Loucy (cell line): ENCODE measurements around the gene ERCC6L2.

ENCODE experiments used
- H2AFZ ChIP-seq: fragments of 200-600 bp; sonication (generic); 2 replicates; pipeline ENCODE4 v1.6.0; 2016; ENCODE audit warnings: antibody characterized with exemption, mild to moderate bottlenecking, low read length, moderate library complexity
- H3F3A ChIP-seq: fragments of 200-600 bp; 2 replicates; pipeline ENCODE4 v1.6.0; 2016; ENCODE audit warnings: antibody characterized with exemption, low read depth, mild to moderate bottlenecking
- H3K27me3 ChIP-seq: fragments of 200-600 bp; sonication (generic); 2 replicates; pipeline ENCODE4 v1.6.1; 2014; ENCODE audit warnings: low read length, mild to moderate bottlenecking; ENCODE audit not compliant: insufficient read depth, poor library complexity, severe bottlenecking
- H3K36me3 ChIP-seq: fragments of 200-600 bp; sonication (generic); 2 replicates; pipeline ENCODE4 v1.6.1; 2016; ENCODE audit warnings: low read length; ENCODE audit not compliant: insufficient read depth
- H3K4me1 ChIP-seq: fragments of 200-600 bp; sonication (generic); 2 replicates; pipeline ENCODE4 v1.5.1; 2014; ENCODE audit warnings: low read length, mild to moderate bottlenecking; ENCODE audit not compliant: insufficient read depth, poor library complexity, severe bottlenecking
- H3K4me2 ChIP-seq: fragments of 200-600 bp; sonication (generic); 2 replicates; pipeline ENCODE4 v1.6.0; 2014; ENCODE audit warnings: antibody characterized with exemption, low read length, low read depth, mild to moderate bottlenecking; ENCODE audit not compliant: poor library complexity, severe bottlenecking
- H3K4me3 ChIP-seq: fragments of 200-600 bp; sonication (generic); 2 replicates; pipeline ENCODE4 v1.5.1; 2014; ENCODE audit warnings: low read length, mild to moderate bottlenecking, mixed read lengths; ENCODE audit not compliant: poor library complexity, severe bottlenecking
- H3K79me2 ChIP-seq: fragments of 200-600 bp; sonication (generic); 2 replicates; pipeline ENCODE4 v1.6.1; 2014; ENCODE audit warnings: low read length; ENCODE audit not compliant: insufficient read depth
- H3K9ac ChIP-seq: fragments of 200-600 bp; sonication (generic); 2 replicates; pipeline ENCODE4 v1.6.0; 2014; ENCODE audit warnings: mild to moderate bottlenecking, low read depth, low read length, moderate library complexity; ENCODE audit not compliant: poor library complexity, severe bottlenecking
- H3K9me2 ChIP-seq: fragments of 200-600 bp; sonication (generic); replicated peaks from 2 replicates; pipeline ENCODE4 v1.6.1; 2016; ENCODE audit warnings: low read depth, low read length, mixed read lengths
- H3K9me3 ChIP-seq: fragments of 200-600 bp; sonication (generic); 2 replicates; pipeline ENCODE4 v1.6.1; 2014; ENCODE audit warnings: mild to moderate bottlenecking, antibody characterized with exemption, low read length, low read depth; ENCODE audit not compliant: insufficient read depth
- H4K20me1 ChIP-seq: fragments of 200-600 bp; sonication (generic); 2 replicates; pipeline ENCODE4 v1.6.0; 2014; ENCODE audit warnings: antibody characterized with exemption, low read length, mild to moderate bottlenecking; ENCODE audit not compliant: insufficient read depth, poor library complexity, severe bottlenecking
- EZH2phosphoT487 ChIP-seq: fragments of 200-600 bp; IDR thresholded peaks from 2 replicates; pipeline ENCODE4 v1.6.1; 2018; ENCODE audit warnings: antibody characterized with exemption, mild to moderate bottlenecking, moderate library complexity, borderline replicate concordance
- TF ChIP-seq, protein P1 (sequence below): fragments of 200-600 bp; sonication (generic); conservative IDR thresholded peaks from 2 replicates; pipeline ENCODE4 v1.5.1; 2014; ENCODE audit warnings: mild to moderate bottlenecking, antibody characterized with exemption, low read length

ERCC6L2 gene

DNA sequence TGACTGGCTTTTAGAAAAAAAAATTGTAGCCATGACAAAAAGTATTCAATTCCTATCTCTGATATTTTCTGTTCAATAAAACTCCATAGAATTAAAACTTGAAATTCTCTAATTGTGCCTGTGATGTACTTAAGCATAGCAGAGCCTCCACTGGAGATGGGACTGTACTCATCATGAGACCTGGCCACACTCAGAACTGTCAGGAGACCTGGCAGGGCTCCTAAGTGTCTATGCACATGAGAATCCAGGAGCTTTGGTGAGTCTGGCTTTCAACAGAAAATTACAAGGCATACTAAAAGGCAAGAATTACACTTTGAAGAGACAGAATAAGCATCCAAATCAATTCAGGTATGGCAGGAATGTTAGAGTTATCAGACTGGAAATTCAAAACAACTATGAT, 26.7 kb upstream of the ERCC6L2 start:
- no peak overlapping the region for H3K4me3 ChIP-seq

DNA sequence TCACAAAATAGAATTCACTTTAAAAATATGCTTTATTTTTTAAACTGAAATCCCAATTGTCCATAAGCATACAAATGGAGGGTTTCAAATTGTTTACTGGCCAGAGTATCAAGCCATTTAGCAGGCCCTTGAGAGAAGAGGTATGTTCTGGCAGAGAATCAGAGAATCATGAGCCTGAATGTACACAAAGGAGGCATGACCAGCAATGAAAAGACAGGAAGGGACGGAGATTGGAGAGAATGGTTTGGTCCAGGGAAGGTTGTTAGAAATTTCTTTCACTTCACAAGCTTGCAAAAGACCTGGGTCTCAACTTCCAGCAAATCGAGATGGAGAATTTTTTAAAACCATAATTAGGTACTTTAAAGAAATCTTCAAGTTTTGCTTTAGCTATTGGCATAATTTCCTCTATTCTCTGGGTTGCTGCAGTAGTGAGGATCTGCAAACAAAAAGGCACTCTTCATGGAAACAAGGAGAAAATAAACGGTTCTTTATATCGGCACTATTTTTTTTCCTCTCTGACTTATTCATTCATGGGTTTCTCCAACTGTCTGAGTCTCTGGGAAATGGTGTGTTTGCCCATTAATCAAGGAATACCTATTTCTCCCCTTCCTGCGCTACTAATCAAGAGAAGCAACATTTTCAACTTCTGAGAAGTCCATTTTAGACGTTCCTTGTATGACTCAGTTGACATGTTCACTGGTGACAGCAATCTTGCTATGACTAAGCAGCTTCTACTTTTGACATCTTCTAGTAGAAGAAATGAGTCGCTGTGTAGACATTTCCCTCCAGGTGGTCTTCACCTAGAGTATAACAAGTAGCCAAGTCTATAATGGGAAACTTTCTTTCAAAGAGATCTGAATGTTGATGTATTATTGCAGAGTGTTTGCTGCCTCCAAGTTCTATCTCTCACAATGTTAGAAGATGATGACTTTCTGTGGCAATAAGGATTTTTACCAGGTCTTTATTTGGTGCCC, 23.1 kb upstream of the ERCC6L2 start:
- H3K9ac ChIP-seq = no peak overlapping the region
- 0 out of 2 replicates have a peak, but pooled peaks cover 3% of the 10 kb centered on the region for H3K9me3 ChIP-seq
- TF ChIP-seq, protein P1, sequence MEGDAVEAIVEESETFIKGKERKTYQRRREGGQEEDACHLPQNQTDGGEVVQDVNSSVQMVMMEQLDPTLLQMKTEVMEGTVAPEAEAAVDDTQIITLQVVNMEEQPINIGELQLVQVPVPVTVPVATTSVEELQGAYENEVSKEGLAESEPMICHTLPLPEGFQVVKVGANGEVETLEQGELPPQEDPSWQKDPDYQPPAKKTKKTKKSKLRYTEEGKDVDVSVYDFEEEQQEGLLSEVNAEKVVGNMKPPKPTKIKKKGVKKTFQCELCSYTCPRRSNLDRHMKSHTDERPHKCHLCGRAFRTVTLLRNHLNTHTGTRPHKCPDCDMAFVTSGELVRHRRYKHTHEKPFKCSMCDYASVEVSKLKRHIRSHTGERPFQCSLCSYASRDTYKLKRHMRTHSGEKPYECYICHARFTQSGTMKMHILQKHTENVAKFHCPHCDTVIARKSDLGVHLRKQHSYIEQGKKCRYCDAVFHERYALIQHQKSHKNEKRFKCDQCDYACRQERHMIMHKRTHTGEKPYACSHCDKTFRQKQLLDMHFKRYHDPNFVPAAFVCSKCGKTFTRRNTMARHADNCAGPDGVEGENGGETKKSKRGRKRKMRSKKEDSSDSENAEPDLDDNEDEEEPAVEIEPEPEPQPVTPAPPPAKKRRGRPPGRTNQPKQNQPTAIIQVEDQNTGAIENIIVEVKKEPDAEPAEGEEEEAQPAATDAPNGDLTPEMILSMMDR = no peak
- no peak for TF ChIP-seq EZH2phosphoT487
- H3K4me3 ChIP-seq = no peak overlapping the region
- peaks cover 6% of the 10 kb centered on the region; the same call in 1 of the 2 replicates for H3K36me3 ChIP-seq
- H3K9me2 ChIP-seq = no peaks in the 10 kb centered on the region
- H3F3A ChIP-seq = no peaks in the 10 kb centered on the region
- peaks cover 12% of the 10 kb centered on the region for H3K4me1 ChIP-seq
- no peaks in the 10 kb centered on the region for H3K27me3 ChIP-seq
- H2AFZ ChIP-seq = no peak overlapping the region
- no peak overlapping the region for H3K4me2 ChIP-seq
- H3K79me2 ChIP-seq = no peaks in the 10 kb centered on the region
- no peaks in the 10 kb centered on the region for H4K20me1 ChIP-seq

More for the DNA sequence above, 26.7 kb upstream of the ERCC6L2 start:
- Histone ChIP-seq H3K9me3 (0 out of 2 replicates have a peak, but pooled peaks cover 3% of the 10 kb centered on the region), H3K79me2 (no peaks in the 10 kb centered on the region), H4K20me1 (no peaks in the 10 kb centered on the region), H3K9ac (no peak overlapping the region), H3K27me3 (no peaks in the 10 kb centered on the region), H2AFZ (no peak overlapping the region), H3K9me2 (no peaks in the 10 kb centered on the region), H3K4me1 (no peaks in the 10 kb centered on the region), H3K36me3 (peaks cover 6% of the 10 kb centered on the region; the same call in 1 of the 2 replicates), H3F3A (no peaks in the 10 kb centered on the region), H3K4me2 (no peak overlapping the region)
- TF ChIP-seq, protein P1 = no peak
- TF ChIP-seq EZH2phosphoT487 = no peak

DNA sequence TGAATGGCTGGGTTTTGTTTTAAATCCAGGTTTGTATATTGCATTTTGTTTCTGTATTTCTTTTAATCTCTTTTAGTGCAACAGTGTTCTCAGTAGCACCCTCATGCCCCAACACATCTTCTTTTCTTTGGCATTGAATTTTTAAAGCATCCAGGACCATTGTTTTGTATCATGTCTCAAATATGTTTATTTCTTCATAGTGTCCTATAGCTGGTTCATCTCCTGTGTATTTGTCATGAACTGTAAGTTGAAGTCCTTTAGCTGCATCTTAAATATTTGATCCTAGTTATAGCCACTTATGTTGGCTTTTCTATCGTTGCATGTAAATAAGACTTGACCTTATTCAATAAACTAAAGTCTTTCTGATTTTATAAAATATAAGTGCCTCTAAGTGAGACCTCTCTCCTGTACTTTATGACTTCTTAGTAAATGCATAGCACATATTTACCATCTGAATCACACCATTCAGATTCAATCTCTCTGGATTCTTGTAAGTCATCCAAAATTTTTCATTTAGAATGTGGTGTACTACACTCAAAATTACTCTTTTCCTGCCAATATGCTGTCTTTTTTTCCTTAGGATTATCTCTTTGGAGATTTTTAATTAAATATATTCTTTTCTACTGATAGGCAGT, 21.0 kb upstream of the ERCC6L2 start:
- Histone ChIP-seq H3K4me2 (no peak overlapping the region), H2AFZ (no peak overlapping the region), H3K27me3 (no peaks in the 10 kb centered on the region), H3K9me2 (no peaks in the 10 kb centered on the region), H4K20me1 (no peaks in the 10 kb centered on the region), H3K9ac (no peak overlapping the region), H3F3A (no peaks in the 10 kb centered on the region), H3K4me1 (peaks cover 12% of the 10 kb centered on the region), H3K36me3 (no peaks in the 10 kb centered on the region), H3K79me2 (no peaks in the 10 kb centered on the region), H3K4me3 (no peak overlapping the region), H3K9me3 (no peaks in the 10 kb centered on the region)
- TF ChIP-seq, protein P1 = no peak
- TF ChIP-seq EZH2phosphoT487 = no peak
